H1 (cell line): ENCODE data around the gene ADGRF5. TPM values are rescaled to one million over a fixed set of nuclear protein-coding genes. Genes with fewer than 3 reads are reported as not detected.

ENCODE experiments used
- CREB1 ChIP-seq: IDR thresholded peaks from 2 replicates; pipeline ENCODE4 v1.6.1; 2012; ENCODE audit warnings: inconsistent platforms
- POLR2A ChIP-seq, 2 experiments: IDR thresholded peaks; 1 replicate in 1 of 2; 2 replicates in 1 of 2; pipeline ENCODE4 v1.6.1; 2011; ENCODE audit warnings: low read depth in 2 of 2, low read length in 2 of 2, mild to moderate bottlenecking in 2 of 2; ENCODE audit errors: control extremely low read depth in 1 of 2
- SAP30 ChIP-seq: fragments of 300-600 bp; sonication (generic); IDR thresholded peaks from 2 replicates; pipeline ENCODE4 v1.7.1; 2012; ENCODE audit warnings: low read length, moderate library complexity, mild to moderate bottlenecking, inconsistent platforms; ENCODE audit not compliant: insufficient read depth, insufficient replicate concordance
- SP4 ChIP-seq: IDR thresholded peaks from 2 replicates; pipeline ENCODE4 v1.6.1; 2012; ENCODE audit warnings: low read length, inconsistent platforms
- SUZ12 ChIP-seq: fragments of 200-600 bp; sonication (generic); IDR thresholded peaks from 2 replicates; pipeline ENCODE4 v1.6.1; 2012; ENCODE audit warnings: mild to moderate bottlenecking, inconsistent platforms, low read length, moderate library complexity, mixed read lengths
- ZNF274 ChIP-seq: IDR thresholded peaks from 2 replicates; pipeline ENCODE4 v1.7.0; 2012; ENCODE audit warnings: low read length, borderline replicate concordance; ENCODE audit errors: extremely low read depth
- polyA plus RNA-seq, 7 experiments: library from polyadenylated mRNA; depleted of rRNA in 3 of 7; stranded (reverse) in 5 of 7; unstranded in 2 of 7; fragments of >200 nt in 5 of 7; fragments of 200-250 nt in 2 of 7; gene quantifications; 1 replicate in 5 of 7; 2 replicates in 1 of 7; 4 replicates in 1 of 7; pipeline versions ENCODE4 v1.2.1 to v1.2.3, GENCODE V29; 2011 to 2013; ENCODE audit warnings: missing spikeins in 2 of 7, mixed read lengths in 2 of 7
- total RNA-seq: library from RNA; stranded (reverse); fragmentation: NEBNext Ultra II Directional; extraction: Animal tissue kit (Norgen Biotek cat#: 25700); gene quantifications from 2 replicates; pipeline ENCODE4 v1.2.1, GENCODE V29; 2021

ADGRF5 gene
- total and polyA plus RNA-seq, 2 of the 8 experiments (the other 6 are each of a cell fraction or from before 2014, with no cell fraction given) = 0.06 TPM; not detected in 1

DNA sequence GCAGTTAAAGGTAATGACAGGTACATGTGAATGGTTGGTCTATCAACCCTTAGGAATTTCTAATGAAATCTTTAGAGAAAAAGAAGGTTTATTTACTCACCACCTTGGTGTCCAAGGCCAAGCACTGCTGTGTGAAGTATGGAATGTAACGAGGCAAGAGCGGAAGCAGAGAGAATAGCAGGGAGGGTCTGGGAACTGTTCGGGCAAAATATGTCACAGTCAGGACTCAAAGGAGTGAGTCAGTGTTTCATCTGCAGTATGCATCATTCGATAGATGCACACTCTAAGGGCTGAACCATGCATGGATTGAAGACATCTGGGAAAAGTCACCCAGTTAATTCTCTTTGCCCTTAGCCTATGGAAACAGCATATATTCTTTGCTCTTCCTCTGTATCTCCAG lies 33.2 kb downstream of the ADGRF5 start (continued):
- TF ChIP-seq POLR2A (IDR thresholded peaks at IDR 0.05; ENCODE audit: control extremely low read depth in 1 of 2, low read depth in 2 of 2, low read length in 2 of 2) = no peak
- no peak for TF ChIP-seq SAP30
- no peak for TF ChIP-seq SP4
- TF ChIP-seq SUZ12 = no peak
- no peak for TF ChIP-seq CREB1
- no peak for TF ChIP-seq ZNF274
